HG02870 (cell line): ENCODE data around the gene CEACAM1.
"Not testable (repeated sequence)": the region's sequence is repeated elsewhere in the genome, so short reads cannot be mapped to it uniquely, and the experiment has no call there.

Experiments
- ATAC-seq: cut with Tn5 transposase; IDR thresholded peaks from one replicate; pipeline ENCODE4 v1.9.1; 2021; ENCODE audit warnings: mild to moderate bottlenecking, moderate library complexity; ENCODE audit not compliant: unreplicated experiment

CEACAM1 gene

GRCh38 chr19:42528354-42529247, at the start of gene CEACAM1:
CEACAM1 (minus strand) TSS chr19:42528481; CDS start chr19:42528374, 107 bp downstream.
- ATAC-seq, result no peak

GRCh38 chr19:42577016-42577415, 48.7 kb upstream of the CEACAM1 start:
- no peak for ATAC-seq

DNA sequence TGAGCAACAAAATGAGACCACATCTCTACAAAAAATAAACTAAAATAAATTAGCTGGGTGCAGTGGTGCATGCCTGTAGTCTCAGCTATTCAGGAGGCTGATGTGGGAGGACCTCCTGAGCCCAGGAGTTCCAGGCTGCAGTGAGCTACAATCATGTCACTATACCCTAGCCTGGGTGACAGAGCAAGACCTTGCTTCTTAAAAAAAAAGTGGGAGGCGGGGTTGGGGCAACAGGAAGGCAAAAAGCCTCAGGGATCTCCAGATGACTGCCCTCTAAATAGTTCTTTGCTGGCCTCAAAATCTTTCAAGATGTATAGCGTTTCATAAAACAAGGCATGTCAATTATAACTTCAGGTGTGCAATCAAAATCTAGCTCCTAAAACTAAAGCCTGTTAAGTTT, 48.0 kb upstream of the CEACAM1 start:
- no peak for ATAC-seq

- ATAC-seq, result no peak
Measured at GRCh38 chr19:42573642-42574041, 45.4 kb upstream of the CEACAM1 start.

- no peak for ATAC-seq
Measured at GRCh38 chr19:42571116-42571515, 42.8 kb upstream of the CEACAM1 start.

- ATAC-seq, result no peak
Measured at GRCh38 chr19:42569193-42569592, 40.9 kb upstream of the CEACAM1 start.

DNA sequence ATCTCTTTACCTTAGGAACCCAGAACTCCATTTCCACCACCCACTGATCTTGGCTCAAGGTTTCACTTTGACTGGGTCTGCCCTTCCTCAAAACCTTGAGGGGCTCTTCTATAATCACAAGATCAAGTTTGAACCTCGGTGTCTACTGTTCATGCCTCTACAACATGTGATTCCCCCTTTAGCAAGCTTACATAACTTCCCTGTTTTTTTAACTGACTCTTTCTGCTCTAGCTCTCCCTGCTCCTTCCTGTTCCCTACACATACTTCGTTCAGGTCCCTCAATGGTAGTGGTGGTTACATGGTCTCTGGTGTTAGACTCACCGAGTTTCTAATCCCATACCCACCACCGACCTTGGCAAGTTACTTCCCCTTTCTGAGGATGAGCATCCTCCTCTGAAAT, 39.7 kb upstream of the CEACAM1 start:
- ATAC-seq, result no peak

- no peak for ATAC-seq
Measured at GRCh38 chr19:42567567-42567966, 39.3 kb upstream of the CEACAM1 start.

DNA sequence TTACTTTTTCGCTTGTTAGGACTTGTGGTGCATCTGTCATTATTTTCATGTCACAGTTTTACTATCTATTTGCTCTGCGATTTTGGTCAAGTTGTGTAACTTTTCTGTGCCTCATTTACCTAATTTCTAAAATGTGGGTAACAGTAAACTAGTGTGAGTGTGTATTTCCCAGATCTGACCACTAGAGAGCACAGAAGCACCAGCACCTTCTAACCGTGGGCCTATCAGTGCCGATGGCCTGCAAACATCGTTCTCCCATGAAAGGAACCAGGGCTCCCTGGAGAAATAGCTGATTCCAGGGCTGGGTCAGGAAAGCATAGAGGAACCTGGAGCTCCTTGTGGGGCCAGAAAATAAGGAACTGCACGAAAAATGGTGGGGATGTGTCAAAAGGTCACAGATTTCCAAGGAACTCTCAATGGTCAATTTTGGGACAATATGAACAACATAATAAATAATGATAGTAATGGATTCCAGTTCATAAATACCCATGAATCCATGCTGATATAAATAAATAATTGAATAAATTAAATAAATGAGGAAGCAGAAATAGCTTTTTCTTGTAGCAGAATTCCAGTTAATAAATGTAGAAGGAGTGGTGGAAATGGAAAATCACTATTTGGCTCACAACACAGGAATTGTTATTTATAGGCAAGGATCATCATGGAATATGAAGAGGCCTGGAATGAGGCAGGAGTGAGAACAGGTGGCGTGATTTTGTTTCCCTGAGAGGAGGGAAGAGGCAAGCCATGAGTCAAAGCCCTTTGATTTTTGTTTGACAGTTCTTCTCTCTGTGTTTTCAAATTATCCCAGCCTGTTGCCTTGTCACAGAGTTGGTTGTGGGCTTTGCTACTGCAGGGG, 35.3 kb upstream of the CEACAM1 start:
- no peak for ATAC-seq

DNA sequence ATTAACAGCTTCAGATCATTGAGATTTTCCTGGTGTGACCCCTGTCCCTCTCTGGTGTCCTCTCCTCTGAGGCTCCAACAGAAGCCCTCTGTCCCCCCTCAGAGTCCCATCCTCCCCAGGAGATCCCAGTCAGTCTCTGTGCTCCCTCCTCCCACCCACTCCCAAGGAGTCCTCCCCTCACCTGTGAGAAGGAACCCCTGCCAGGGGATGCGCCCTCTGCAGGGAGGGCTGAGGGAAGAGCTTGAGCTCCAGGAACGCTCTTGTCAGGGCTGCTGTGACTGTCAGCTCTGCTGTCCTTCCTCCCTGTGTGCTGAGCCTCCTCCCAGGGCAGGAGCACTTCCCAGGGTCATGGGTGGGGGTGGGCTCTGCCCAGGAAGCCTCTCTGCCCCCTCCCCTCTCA, 33.2 kb upstream of the CEACAM1 start:
- no peak for ATAC-seq

GRCh38 chr19:42560731-42561130, 32.5 kb upstream of the CEACAM1 start:
- ATAC-seq, result no peak

- no peak for ATAC-seq
Measured at GRCh38 chr19:42558450-42559150, 30.3 kb upstream of the CEACAM1 start.

DNA sequence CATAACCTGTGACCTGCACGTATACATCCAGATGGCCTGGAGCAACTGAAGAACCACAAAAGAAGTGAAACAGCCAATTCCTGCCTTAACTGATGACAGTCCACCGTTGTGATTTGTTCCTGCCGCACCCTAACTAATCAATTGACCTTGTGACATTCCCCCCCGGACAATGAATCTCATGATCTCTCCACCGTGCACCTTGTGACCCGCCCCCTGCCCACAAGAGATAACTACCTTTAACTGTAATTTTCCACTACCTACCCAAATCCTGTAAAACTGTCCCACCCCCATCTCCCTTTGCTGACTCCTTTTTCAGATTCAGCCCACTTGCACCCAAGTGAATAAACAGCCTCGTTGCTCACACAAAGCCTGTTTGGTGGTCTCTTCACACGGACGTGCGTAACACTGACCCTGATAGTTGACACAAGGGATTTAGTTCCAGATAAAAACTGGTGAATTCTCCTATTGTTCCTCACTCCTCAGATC, 29.1 kb upstream of the CEACAM1 start:
- ATAC-seq, result not testable (repeated sequence)

DNA sequence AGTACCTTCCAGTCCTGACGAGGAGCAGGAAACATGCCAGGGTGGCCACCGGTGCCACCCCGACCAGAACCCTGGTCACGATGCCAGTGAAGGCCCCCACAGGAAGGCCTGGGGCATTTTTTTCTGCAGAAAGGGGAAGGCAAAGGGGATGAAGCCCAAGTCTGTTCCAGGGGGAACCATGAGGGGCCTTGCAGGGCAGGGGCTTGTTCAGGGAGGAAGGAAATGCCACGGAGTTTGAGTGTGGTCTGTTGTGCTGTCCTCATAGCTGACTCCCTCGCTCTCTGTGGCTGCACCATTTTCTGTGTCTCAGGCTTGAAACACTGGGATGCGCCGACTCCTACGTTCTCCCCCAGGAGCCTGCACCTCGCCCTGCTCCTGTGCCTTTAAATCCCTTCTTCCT, 27.5 kb upstream of the CEACAM1 start:
- no peak for ATAC-seq

DNA sequence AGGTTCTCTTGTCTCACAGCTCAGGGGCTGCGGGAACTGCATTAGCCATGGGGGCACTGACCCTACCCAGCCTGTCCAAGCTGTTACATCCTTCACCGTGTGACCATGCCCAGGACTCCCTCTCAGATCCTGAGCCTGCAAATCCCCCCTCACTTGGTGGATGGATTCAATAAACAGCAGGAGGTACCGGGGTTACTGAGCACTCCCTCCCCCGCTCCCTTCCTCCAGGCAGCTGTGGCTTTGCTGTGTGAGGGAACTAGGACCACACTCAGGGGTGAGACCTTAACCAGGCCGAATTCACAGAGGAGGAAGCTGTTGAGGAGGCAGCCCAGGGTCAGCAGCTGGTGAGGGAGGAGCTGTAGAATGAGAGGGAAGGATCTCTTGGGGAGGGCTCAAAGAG, 27.0 kb upstream of the CEACAM1 start:
- no peak for ATAC-seq

DNA sequence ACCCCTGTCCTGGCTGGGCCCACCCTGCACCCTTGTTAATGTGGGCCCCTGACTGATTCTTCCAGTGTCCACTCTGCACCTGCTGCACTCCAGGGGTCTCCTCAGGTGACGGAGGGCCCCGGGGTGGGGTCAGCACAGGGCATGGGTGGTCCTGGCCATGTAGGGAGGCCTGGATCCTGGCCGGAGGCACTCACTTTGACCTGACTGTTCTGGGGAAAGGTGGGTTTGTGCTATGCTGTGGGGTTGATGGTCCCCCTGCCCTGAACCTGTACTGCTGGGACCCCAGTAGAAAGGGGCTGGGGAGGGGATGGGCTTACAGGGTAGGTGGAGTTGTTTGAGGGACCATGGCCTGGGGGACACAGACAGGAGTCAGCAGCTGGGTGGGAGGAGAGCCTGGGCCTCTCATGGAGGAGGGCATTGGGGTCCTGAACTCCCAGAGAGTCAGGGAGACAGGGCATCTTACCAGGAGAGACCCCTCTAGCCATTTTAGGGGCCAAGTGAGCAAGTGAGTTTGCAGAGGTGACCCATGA, 25.8 kb upstream of the CEACAM1 start:
- no peak for ATAC-seq

- ATAC-seq, result no peak
Measured at GRCh38 chr19:42553292-42554045, 25.2 kb upstream of the CEACAM1 start.

DNA sequence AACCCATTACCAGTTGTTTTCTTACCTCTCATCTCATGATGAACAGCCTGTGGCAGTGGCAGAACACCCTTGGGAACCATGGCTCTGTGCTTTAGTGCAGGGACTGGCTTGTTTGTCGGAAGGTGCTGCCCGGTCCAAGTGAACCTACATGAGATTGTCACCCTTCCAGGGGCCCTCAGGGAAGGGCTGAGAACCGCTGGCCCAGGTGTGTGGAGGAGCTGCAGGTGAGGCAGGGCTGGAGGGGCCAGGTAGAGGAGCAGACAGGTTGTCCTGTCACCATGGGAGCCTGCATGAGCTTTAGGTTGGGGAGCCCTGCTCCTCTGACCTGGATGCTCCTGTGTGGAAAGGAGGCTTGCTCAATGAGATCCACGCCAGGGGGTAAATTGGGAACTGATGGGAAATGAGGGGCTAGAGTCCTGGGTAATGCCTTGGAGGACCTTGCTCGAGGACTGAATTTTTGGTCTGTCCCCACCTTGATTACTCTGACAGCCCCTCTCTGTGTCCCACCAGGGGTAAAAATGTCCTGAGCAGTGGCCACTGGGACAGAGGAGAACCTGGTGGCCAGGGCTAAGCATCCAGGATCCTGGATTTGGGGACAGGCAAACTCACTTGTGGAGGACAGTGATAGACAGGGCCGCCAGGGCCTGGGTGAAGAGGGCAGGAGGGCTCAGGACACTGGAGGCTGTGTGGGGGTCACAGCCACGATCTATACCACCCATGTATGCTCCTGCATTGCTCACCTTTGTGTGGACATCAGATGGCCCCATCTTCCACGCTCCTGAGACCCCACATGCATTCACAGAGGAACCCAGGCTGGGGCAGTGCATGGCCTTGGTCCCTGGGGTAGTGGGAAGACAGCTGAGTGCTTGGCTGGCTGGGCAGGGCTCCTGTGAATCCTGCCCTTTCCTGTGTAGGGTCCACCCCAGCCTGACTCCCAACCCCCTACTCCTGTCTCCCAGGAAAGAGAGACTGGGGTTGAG, 24.1 kb upstream of the CEACAM1 start:
- ATAC-seq, result no peak

- not testable (repeated sequence) for ATAC-seq
Measured at GRCh38 chr19:42550521-42550920, 22.2 kb upstream of the CEACAM1 start.
